Measurements from ENCODE around the gene ZNF790. TPM values are rescaled to one million over a fixed set of nuclear protein-coding genes. Genes with fewer than 3 reads are reported as not detected.

ZNF790 gene
- total and polyA plus RNA-seq, 2 of the 13 experiments (the other 11 are each of a cell fraction or from before 2014, with no cell fraction given), result 1.3 to 5.3 TPM

GRCh38 chr19:36850559-36851442 lies 12.6 kb upstream of the ZNF790 start, which contains the start of gene ZNF345 (continued):
- 0 out of 2 replicates have a peak, but pooled peaks have one; percentile 23 for TF ChIP-seq HNF1A (IDR thresholded peaks at IDR 0.05; ENCODE audit: low read depth)
- TF ChIP-seq HNF1A (CRISPR knock-in tag; IDR thresholded peaks at IDR 0.05; ENCODE audit: borderline replicate concordance), result no peak
- no peak for TF ChIP-seq ZHX1 (CRISPR knock-in tag; IDR thresholded peaks at IDR 0.05; ENCODE audit: low read depth)
- TF ChIP-seq MAZ (IDR thresholded peaks at IDR 0.05; ENCODE audit: borderline replicate concordance, low read depth, low read length), result no peak; the same call in 1 of the 2 replicates
- TF ChIP-seq MAZ (CRISPR knock-in tag; IDR thresholded peaks at IDR 0.05; ENCODE audit: low read depth), result peak; percentile 27
- peak; percentile 95 for TF ChIP-seq THAP11 (CRISPR knock-in tag; IDR thresholded peaks at IDR 0.05)
- TF ChIP-seq STAG1 (CRISPR knock-in tag; IDR thresholded peaks at IDR 0.05), result 0 out of 2 replicates have a peak, but pooled peaks have one; percentile 7
- no peak for TF ChIP-seq PRMT3 (CRISPR knock-in tag; IDR thresholded peaks at IDR 0.05; ENCODE audit: borderline replicate concordance, low read depth)
- TF ChIP-seq SNAPC2 (CRISPR knock-in tag; IDR thresholded peaks at IDR 0.05), result no peak
- no peak for TF ChIP-seq HMG20B (CRISPR knock-in tag; conservative IDR thresholded peaks at IDR 0.05)
- TF ChIP-seq CHD4 (IDR thresholded peaks at IDR 0.05; ENCODE audit: borderline replicate concordance, low read length), result peak; percentile 74; the same call in 1 of the 2 replicates
- no peak for TF ChIP-seq ZBTB37 (CRISPR knock-in tag; IDR thresholded peaks at IDR 0.05)
- no peak for TF ChIP-seq PREB (CRISPR knock-in tag; IDR thresholded peaks at IDR 0.05)
- TF ChIP-seq NFYB (CRISPR knock-in tag; IDR thresholded peaks at IDR 0.05), result no peak
- TF ChIP-seq NFKB2 (CRISPR knock-in tag; IDR thresholded peaks at IDR 0.05; ENCODE audit: borderline replicate concordance), result peak; percentile 49; the same call in 1 of the 2 replicates
- TF ChIP-seq SAP130 (CRISPR knock-in tag; IDR thresholded peaks at IDR 0.05; ENCODE audit: low read depth), result peak; percentile 83
- no peak for TF ChIP-seq RXRA (CRISPR knock-in tag; IDR thresholded peaks at IDR 0.05)
- no peak for TF ChIP-seq ZNF253 (CRISPR knock-in tag; IDR thresholded peaks at IDR 0.05; ENCODE audit: borderline replicate concordance)
- no peak for TF ChIP-seq RAD21 (CRISPR knock-in tag; IDR thresholded peaks at IDR 0.05)
